Upper lobe of left lung (tissue), 6 donors: ENCODE results near the gene TBCK. TPM values are rescaled to one million over a fixed set of nuclear protein-coding genes. Genes with fewer than 3 reads are reported as not detected.

ENCODE experiments used
- ATAC-seq, 2 donors: fragments of 200-7000 bp; cut with Tn5 transposase; one replicate each; pipeline ENCODE4 v1.9.1; 2022; ENCODE audit warnings: mild to moderate bottlenecking in 2 of 2, moderate library complexity in 2 of 2; ENCODE audit not compliant: low FRiP score in 2 of 2
- DNase-seq, 2 donors: peaks; one replicate each; pipeline ENCODE4 v3.0.0-alpha.2; 2019 to 2020
- H3K27ac ChIP-seq, 4 donors: fragments of 200-600 bp; sonication (generic); one replicate each; pipeline ENCODE4 v1.5.1; 2016 to 2019
- H3K27me3 ChIP-seq, 4 donors: fragments of 200-600 bp; sonication (generic); one replicate each; pipeline ENCODE4 v1.5.1; 2017 to 2019
- H3K36me3 ChIP-seq, 4 donors: fragments of 200-600 bp; sonication (generic); one replicate each; pipeline ENCODE4 v1.5.1; 2016 to 2019
- H3K4me1 ChIP-seq, 4 donors: fragments of 200-600 bp; sonication (generic); one replicate each; pipeline ENCODE4 v1.5.1; 2018 to 2019
- H3K4me3 ChIP-seq, 4 donors: fragments of 200-600 bp; sonication (generic); one replicate each; pipeline ENCODE4 v1.5.1; 2017 to 2019; ENCODE audit warnings: mild to moderate bottlenecking in 2 of 4, moderate library complexity in 1 of 4
- H3K9me3 ChIP-seq, 4 donors: fragments of 200-600 bp; sonication (generic); one replicate each; pipeline ENCODE4 v1.5.1; 2018 to 2019
- EP300 ChIP-seq, 4 donors: sonication (generic); formaldehyde crosslinking; IDR thresholded peaks; one replicate each; pipeline ENCODE4 v1.5.1; 2017; ENCODE audit warnings: antibody characterized with exemption in 4 of 4, control low read depth in 2 of 4
- POLR2A ChIP-seq, 4 donors: fragments of 450-650 bp; IDR thresholded peaks; one replicate each; pipeline ENCODE4 v1.5.1; 2016 to 2017; ENCODE audit warnings: antibody characterized with exemption in 4 of 4, mild to moderate bottlenecking in 2 of 4
- POLR2AphosphoS5 ChIP-seq, 2 donors: sonication (generic); formaldehyde crosslinking; IDR thresholded peaks; one replicate each; pipeline ENCODE4 v1.5.1; 2017; ENCODE audit warnings: antibody characterized with exemption in 2 of 2
- WGBS, 2 donors: methylation state at CpG; one replicate each; pipeline ENCODE4 v1.1.5; 2017 to 2018; 5-methylcytosine and 5-hydroxymethylcytosine counted together
- total RNA-seq, 6 donors: library from RNA; depleted of rRNA in 4 of 6; stranded (reverse); fragments of >200 nt in 4 of 6; gene quantifications; one replicate each; pipeline versions ENCODE4 v1.1.0 to v1.2.1, GENCODE V29; 2016 to 2021
- TF ChIP-seq, protein P1 (sequence below), 6 experiments: fragments of 450-650 bp in 4 of 6; fragments of 200-600 bp in 2 of 6; sonication (generic) in 2 of 6; IDR thresholded peaks; one replicate each; pipeline ENCODE4 v1.5.1; 2016 to 2019; ENCODE audit warnings: antibody characterized with exemption in 6 of 6
- donor health status: DM: no; HTN: no; CAD: no; lungs with moderate emphysema.
- donor health status: DM: no; HTN: yes; CAD: no; lungs with severe emphysema.

The TBCK gene
- total RNA-seq, 6 donors from 2014 or later = 24.8 to 54.5 (median 32.3) TPM

DNA sequence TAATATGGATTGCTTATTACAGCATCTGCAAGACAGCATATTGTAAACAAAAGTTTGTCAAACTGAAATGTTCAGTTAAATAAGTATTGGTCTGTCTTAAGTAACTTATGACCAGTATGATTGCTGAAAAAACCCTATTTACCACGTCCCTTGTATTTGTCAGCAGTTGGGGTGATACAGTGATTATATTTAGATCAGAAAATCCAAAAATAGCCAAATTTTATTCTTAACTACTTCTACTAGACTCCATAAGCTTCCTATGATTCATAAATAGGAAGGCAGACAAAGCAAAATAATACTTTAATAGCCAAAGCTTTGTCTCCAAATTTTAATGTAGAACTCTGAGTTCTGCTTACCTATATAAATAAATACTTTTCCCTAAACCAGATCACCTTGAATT, 45.3 kb downstream of the TBCK start:
- no peak for ATAC-seq
- H3K4me1 ChIP-seq = peaks cover 0 to 5% (median 1%) of the 10 kb centered on the region in 4 donors
- H3K4me3 ChIP-seq = no peak overlapping the region
- no peak overlapping the region for H3K27ac ChIP-seq
- no peaks in the 10 kb centered on the region for H3K9me3 ChIP-seq
- TF ChIP-seq POLR2A (IDR thresholded peaks at IDR 0.05) = no peak
- TF ChIP-seq, protein P1, sequence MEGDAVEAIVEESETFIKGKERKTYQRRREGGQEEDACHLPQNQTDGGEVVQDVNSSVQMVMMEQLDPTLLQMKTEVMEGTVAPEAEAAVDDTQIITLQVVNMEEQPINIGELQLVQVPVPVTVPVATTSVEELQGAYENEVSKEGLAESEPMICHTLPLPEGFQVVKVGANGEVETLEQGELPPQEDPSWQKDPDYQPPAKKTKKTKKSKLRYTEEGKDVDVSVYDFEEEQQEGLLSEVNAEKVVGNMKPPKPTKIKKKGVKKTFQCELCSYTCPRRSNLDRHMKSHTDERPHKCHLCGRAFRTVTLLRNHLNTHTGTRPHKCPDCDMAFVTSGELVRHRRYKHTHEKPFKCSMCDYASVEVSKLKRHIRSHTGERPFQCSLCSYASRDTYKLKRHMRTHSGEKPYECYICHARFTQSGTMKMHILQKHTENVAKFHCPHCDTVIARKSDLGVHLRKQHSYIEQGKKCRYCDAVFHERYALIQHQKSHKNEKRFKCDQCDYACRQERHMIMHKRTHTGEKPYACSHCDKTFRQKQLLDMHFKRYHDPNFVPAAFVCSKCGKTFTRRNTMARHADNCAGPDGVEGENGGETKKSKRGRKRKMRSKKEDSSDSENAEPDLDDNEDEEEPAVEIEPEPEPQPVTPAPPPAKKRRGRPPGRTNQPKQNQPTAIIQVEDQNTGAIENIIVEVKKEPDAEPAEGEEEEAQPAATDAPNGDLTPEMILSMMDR (IDR thresholded peaks at IDR 0.05) = no peak
- TF ChIP-seq EP300 (IDR thresholded peaks at IDR 0.05) = no peak
- no peak for TF ChIP-seq POLR2AphosphoS5 (IDR thresholded peaks at IDR 0.05)
- no peaks in the 10 kb centered on the region for H3K27me3 ChIP-seq
- DNase-seq = no peak
- H3K36me3 ChIP-seq = no peaks in the 10 kb centered on the region
- 80 to 82% methylated on average over 1 of the region's 1 CpG for WGBS, 2 donors

GRCh38 chr4:106269711-106270110, 46.3 kb downstream of the TBCK start:
- TF ChIP-seq EP300 (IDR thresholded peaks at IDR 0.05) (no peak), POLR2A (IDR thresholded peaks at IDR 0.05) (no peak), POLR2AphosphoS5 (IDR thresholded peaks at IDR 0.05) (no peak)
- TF ChIP-seq, protein P1 (IDR thresholded peaks at IDR 0.05) = no peak
- WGBS, 2 donors = 88 to 91% methylated on average over 2 of the region's 2 CpGs
- ATAC-seq = no peak
- Histone ChIP-seq H3K4me1 (peaks cover 0 to 3% (median 1%) of the 10 kb centered on the region in 4 donors), H3K9me3 (no peaks in the 10 kb centered on the region), H3K36me3 (no peaks in the 10 kb centered on the region), H3K4me3 (no peak overlapping the region), H3K27me3 (no peaks in the 10 kb centered on the region), H3K27ac (no peak overlapping the region)
- no peak for DNase-seq

GRCh38 chr4:106268786-106269185, 47.2 kb downstream of the TBCK start:
- H3K27ac ChIP-seq = no peak overlapping the region
- H3K4me1 ChIP-seq = peaks cover 0 to 3% (median 0%) of the 10 kb centered on the region in 4 donors
- no peak overlapping the region for H3K4me3 ChIP-seq
- H3K27me3 ChIP-seq = no peaks in the 10 kb centered on the region
- H3K9me3 ChIP-seq = no peaks in the 10 kb centered on the region
- no peaks in the 10 kb centered on the region for H3K36me3 ChIP-seq
- TF ChIP-seq, protein P1 (IDR thresholded peaks at IDR 0.05) = no peak
- TF ChIP-seq EP300 (IDR thresholded peaks at IDR 0.05) = no peak
- TF ChIP-seq POLR2A (IDR thresholded peaks at IDR 0.05) = no peak
- ATAC-seq (no peak), DNase-seq (no peak)

DNA sequence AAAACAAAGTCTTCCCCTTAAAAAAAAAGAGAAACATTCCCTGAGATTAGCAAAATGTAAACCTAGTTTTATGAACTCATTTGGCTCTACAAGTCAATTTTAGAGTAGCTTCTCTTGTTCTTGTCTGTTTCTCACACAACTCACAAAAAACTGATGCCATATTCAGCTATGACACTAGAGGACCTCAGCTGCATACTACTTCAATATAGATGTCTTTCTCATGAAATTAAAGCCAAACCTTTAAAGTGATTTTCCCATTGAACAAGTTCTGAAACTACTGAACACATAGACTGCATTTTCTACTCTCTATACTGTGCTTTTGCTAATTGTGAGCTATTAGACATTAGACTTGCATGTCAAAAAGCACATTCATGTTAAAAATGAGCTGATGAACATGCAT, 49.8 kb downstream of the TBCK start:
- TF ChIP-seq, protein P1 (IDR thresholded peaks at IDR 0.05) = peak in 2 of 6 experiments; percentile 29 to 34
- no peak for TF ChIP-seq POLR2AphosphoS5 (IDR thresholded peaks at IDR 0.05)
- no peak for DNase-seq
- Histone ChIP-seq H3K9me3 (no peaks in the 10 kb centered on the region), H3K27ac (no peak overlapping the region), H3K4me1 (peaks cover 0 to 3% (median 0%) of the 10 kb centered on the region in 4 donors), H3K36me3 (no peaks in the 10 kb centered on the region), H3K27me3 (no peaks in the 10 kb centered on the region), H3K4me3 (no peak overlapping the region)
- no peak for ATAC-seq

DNA sequence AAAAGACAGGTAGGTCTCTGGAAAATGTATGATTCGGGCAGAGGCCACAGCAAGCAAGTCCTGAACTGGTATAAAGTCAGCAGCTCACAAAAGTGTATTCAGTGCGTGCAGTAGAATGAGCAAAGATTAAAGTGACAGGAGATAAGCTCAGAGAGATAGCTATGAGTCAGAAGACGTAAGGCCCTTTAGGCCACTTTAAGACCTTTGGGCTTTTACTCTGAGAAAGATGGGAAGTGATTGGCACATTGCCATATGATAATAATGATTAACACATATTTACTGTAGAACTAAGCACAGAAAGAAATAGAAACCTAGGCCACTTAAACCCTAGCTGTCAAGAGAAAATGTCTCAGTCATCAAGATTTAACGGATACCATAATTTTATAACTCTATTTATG, 51.7 kb downstream of the TBCK start:
- no peak for ATAC-seq
- WGBS, 2 donors = 77 to 82% methylated on average over 4 of the region's 4 CpGs
- no peaks in the 10 kb centered on the region for H3K9me3 ChIP-seq
- H3K27ac ChIP-seq = no peak overlapping the region
- H3K4me3 ChIP-seq = no peak overlapping the region
- TF ChIP-seq POLR2A (IDR thresholded peaks at IDR 0.05) = no peak
- TF ChIP-seq POLR2AphosphoS5 (IDR thresholded peaks at IDR 0.05) = no peak
- TF ChIP-seq, protein P1 (IDR thresholded peaks at IDR 0.05) = no peak
- TF ChIP-seq EP300 (IDR thresholded peaks at IDR 0.05) = no peak
- no peaks in the 10 kb centered on the region for H3K36me3 ChIP-seq
- peaks cover 0 to 3% (median 0%) of the 10 kb centered on the region in 4 donors for H3K4me1 ChIP-seq
- no peaks in the 10 kb centered on the region for H3K27me3 ChIP-seq
- no peak for DNase-seq
